Fibroblast of the aortic adventitia (primary cell): ENCODE measurements around the gene DOCK10. TPM values are rescaled to one million over a fixed set of nuclear protein-coding genes. Genes with fewer than 3 reads are reported as not detected.

Experiments
- DNase-seq: peaks from one replicate; pipeline ENCODE4 v3.0.0-alpha.2; 2010; ENCODE audit warnings: low read depth
- H3K4me3 ChIP-seq: 2 replicates; pipeline ENCODE4 v1.5.1; 2011; ENCODE audit warnings: low read depth, mild to moderate bottlenecking, control low read depth, low read length, moderate library complexity
- CTCF ChIP-seq: IDR thresholded peaks from 2 replicates; pipeline ENCODE4 v1.5.1; 2011; ENCODE audit warnings: mild to moderate bottlenecking, low read length, control low read depth, inconsistent platforms; ENCODE audit not compliant: insufficient read depth
- total RNA-seq: library from RNA; depleted of rRNA; stranded (reverse); fragments of >200 nt; gene quantifications from 2 replicates; pipeline ENCODE4 v1.2.3, GENCODE V29; 2012; ENCODE audit warnings: low replicate concordance

DOCK10 gene
- total RNA-seq, 1 donor: 66.2 TPM

- DNase-seq: no peak
- no peak overlapping the region for H3K4me3 ChIP-seq
- no peak for TF ChIP-seq CTCF
These were observed 306.0 kb downstream of the DOCK10 start for GRCh38 chr2:224736227-224736626.

GRCh38 chr2:224734949-224735348, 307.3 kb downstream of the DOCK10 start:
- no peak for TF ChIP-seq CTCF
- DNase-seq: no peak
- no peak overlapping the region for H3K4me3 ChIP-seq

GRCh38 chr2:224731665-224732064, 310.6 kb downstream of the DOCK10 start:
- no peak for TF ChIP-seq CTCF
- no peak overlapping the region for H3K4me3 ChIP-seq
- no peak for DNase-seq

- DNase-seq: no peak
- TF ChIP-seq CTCF: no peak
- H3K4me3 ChIP-seq: no peak overlapping the region
These were observed 312.8 kb downstream of the DOCK10 start for GRCh38 chr2:224729435-224729834.

GRCh38 chr2:224724331-224724730, 317.9 kb downstream of the DOCK10 start:
- DNase-seq: no peak
- H3K4me3 ChIP-seq: no peak overlapping the region
- no peak for TF ChIP-seq CTCF

GRCh38 chr2:224723586-224724217, 318.6 kb downstream of the DOCK10 start:
- DNase-seq: peak; percentile 18
- H3K4me3 ChIP-seq: no peak overlapping the region
- TF ChIP-seq CTCF: no peak

- TF ChIP-seq CTCF: no peak
- no peak for DNase-seq
- no peak overlapping the region for H3K4me3 ChIP-seq
These were observed 319.5 kb downstream of the DOCK10 start for GRCh38 chr2:224722770-224723169.
